Left colon (tissue), 2 donors: Measurements from ENCODE around the gene REXO5. TPM values are rescaled to one million over a fixed set of nuclear protein-coding genes. Genes with fewer than 3 reads are reported as not detected.

Source experiments
- ATAC-seq: fragments of 200-7000 bp; cut with Tn5 transposase; one replicate; pipeline ENCODE4 v1.9.1; 2020; ENCODE audit warnings: mild to moderate bottlenecking, moderate library complexity
- DNase-seq, 2 donors: peaks; one replicate each; pipeline ENCODE4 v3.0.0-alpha.2; 2020
- intact Hi-C, 2 donors: fragments of 100-400 bp; cut with DNase I in 1 of 2; cut with micrococcal nuclease in 1 of 2; formaldehyde crosslinking; loops; one replicate each; pipeline versions ENCODE4 v1.11.2 to v1.14.0; 2022; cut with DNase I, micrococcal nuclease
- total RNA-seq, 2 donors: library from RNA; stranded (reverse); fragmentation: NEBNext Ultra II Directional; extraction: Animal tissue kit (Norgen Biotek cat#: 25700); gene quantifications; one replicate each; pipeline ENCODE4 v1.2.1, GENCODE V29; 2021
- donor health status: DM: no; HTN: no; CAD: no.
- donor health status: DM: yes; HTN: yes; CAD: no.

REXO5 gene
- total RNA-seq, 2 donors from 2014 or later, result 3.0 to 4.9 TPM

GRCh38 chr16:20865420-20866131, 59.2 kb downstream of the REXO5 start:
- ATAC-seq (no peak), DNase-seq (no peak)
- intact Hi-C loops, result loop anchor here in 1 of 2 donors (10.0 kb wide), 1 partner anchor 49 kb away; no protein-coding TSS in a partner anchor

- intact Hi-C loops, result loop anchor here in 1 of 2 donors (10.0 kb wide), 1 partner anchor 49 kb away; no protein-coding TSS in a partner anchor
- ATAC-seq (no peak), DNase-seq (peak in 1 of 2 donors; percentile 42)
Observed at GRCh38 chr16:20866145-20866772, 59.9 kb downstream of the REXO5 start.

GRCh38 chr16:20866801-20867200, 60.5 kb downstream of the REXO5 start:
- ATAC-seq (no peak), DNase-seq (no peak)
- intact Hi-C loops, result loop anchor here in 1 of 2 donors (10.0 kb wide), 1 partner anchor 48 kb away; no protein-coding TSS in a partner anchor

GRCh38 chr16:20867585-20867984, 61.3 kb downstream of the REXO5 start:
- intact Hi-C loops, result loop anchor here in 1 of 2 donors (10.0 kb wide), 1 partner anchor 47 kb away; no protein-coding TSS in a partner anchor
- ATAC-seq, result no peak

GRCh38 chr16:20868890-20869289, 62.6 kb downstream of the REXO5 start:
- intact Hi-C loops, result loop anchor here in 1 of 2 donors (10.0 kb wide), 1 partner anchor 46 kb away; no protein-coding TSS in a partner anchor
- peak; percentile 84 to 88 for DNase-seq
- peak; percentile 99 for ATAC-seq

More at GRCh38 chr16:20867585-20867984, 61.3 kb downstream of the REXO5 start:
- no peak for DNase-seq

- intact Hi-C loops, result no loop called here
- DNase-seq (no peak), ATAC-seq (no peak)
Observed at GRCh38 chr16:20870122-20870820, 63.9 kb downstream of the REXO5 start.

GRCh38 chr16:20871258-20871657, 64.9 kb downstream of the REXO5 start:
- intact Hi-C loops, result no loop called here
- ATAC-seq, result no peak
- DNase-seq, result no peak

- ATAC-seq (no peak), DNase-seq (no peak)
- intact Hi-C loops, result no loop called here
Observed at GRCh38 chr16:20871941-20872815, 65.9 kb downstream of the REXO5 start.

- DNase-seq, result no peak
- intact Hi-C loops, result no loop called here
- no peak for ATAC-seq
Observed at GRCh38 chr16:20873331-20873730, 67.0 kb downstream of the REXO5 start.

- intact Hi-C loops, result no loop called here
- ATAC-seq, result no peak
Observed at GRCh38 chr16:20874088-20874581, 67.8 kb downstream of the REXO5 start.

GRCh38 chr16:20875355-20875650, 69.0 kb downstream of the REXO5 start:
- intact Hi-C loops, result no loop called here
- ATAC-seq (no peak), DNase-seq (no peak)

More at GRCh38 chr16:20874088-20874581, 67.8 kb downstream of the REXO5 start:
- DNase-seq, result no peak

- ATAC-seq (no peak), DNase-seq (no peak)
- intact Hi-C loops, result no loop called here
Observed at GRCh38 chr16:20878682-20879147, 72.4 kb downstream of the REXO5 start.

GRCh38 chr16:20879175-20880040, 73.1 kb downstream of the REXO5 start:
- DNase-seq (no peak), ATAC-seq (no peak)
- intact Hi-C loops, result no loop called here

GRCh38 chr16:20880867-20881502, 74.7 kb downstream of the REXO5 start:
- ATAC-seq, result peak; percentile 42
- no peak for DNase-seq
- intact Hi-C loops, result no loop called here

GRCh38 chr16:20881503-20881878, 75.2 kb downstream of the REXO5 start:
- ATAC-seq (peak; percentile 68), DNase-seq (no peak)
- intact Hi-C loops, result no loop called here

GRCh38 chr16:20883554-20884239, 77.4 kb downstream of the REXO5 start:
- peak; percentile 64 for ATAC-seq
- intact Hi-C loops, result no loop called here
- no peak for DNase-seq

- no peak for DNase-seq
- ATAC-seq, result no peak
- intact Hi-C loops, result no loop called here
Observed at GRCh38 chr16:20884240-20884556, 77.9 kb downstream of the REXO5 start.
